ENCODE measurements around the gene TELO2. TPM values are rescaled to one million over a fixed set of nuclear protein-coding genes. Genes with fewer than 3 reads are reported as not detected.

The TELO2 gene
- total RNA-seq, 1 experiment from 2014 or later = 85.4 TPM

- Mint-ChIP-seq H3K36me3 (ENCODE audit: insufficient read depth, unreplicated experiment) (peaks cover 15% of the 10 kb centered on the region), H3K4me3 (ENCODE audit: low read depth, unreplicated experiment) (no peak overlapping the region), H3K27ac (ENCODE audit: unreplicated experiment) (no peak overlapping the region), H3K4me1 (ENCODE audit: low read depth, unreplicated experiment) (no peaks in the 10 kb centered on the region), H3K27me3 (ENCODE audit: unreplicated experiment) (no peaks in the 10 kb centered on the region), H3K9me3 (ENCODE audit: low read depth, unreplicated experiment) (peaks cover 3% of the 10 kb centered on the region)
- intact Hi-C loops (cut with micrococcal nuclease; ENCODE audit: unreplicated experiment) = no loop called here
- no TSS peak for BruUV-seq (replicated peaks)
- TF ChIP-seq CTCF (IDR thresholded peaks at IDR 0.05; ENCODE audit: unreplicated experiment) = no peak
- CTCF ChIA-PET = no interaction called here
- DNase-seq = no peak
Observed at GRCh38 chr16:1518626-1519135, 25.5 kb downstream of the TELO2 start.

GRCh38 chr16:1519831-1520230, 26.7 kb downstream of the TELO2 start:
- Mint-ChIP-seq H3K27ac (ENCODE audit: unreplicated experiment) (no peak overlapping the region), H3K4me3 (ENCODE audit: low read depth, unreplicated experiment) (no peak overlapping the region), H3K27me3 (ENCODE audit: unreplicated experiment) (no peaks in the 10 kb centered on the region), H3K36me3 (ENCODE audit: insufficient read depth, unreplicated experiment) (peaks cover 9% of the 10 kb centered on the region), H3K4me1 (ENCODE audit: low read depth, unreplicated experiment) (no peaks in the 10 kb centered on the region), H3K9me3 (ENCODE audit: low read depth, unreplicated experiment) (peaks cover 3% of the 10 kb centered on the region)
- intact Hi-C loops (cut with micrococcal nuclease; ENCODE audit: unreplicated experiment) = no loop called here
- no peak for DNase-seq
- TF ChIP-seq CTCF (IDR thresholded peaks at IDR 0.05; ENCODE audit: unreplicated experiment) = no peak
- BruUV-seq (replicated peaks) = no TSS peak
- CTCF ChIA-PET = no interaction called here

- Mint-ChIP-seq H3K27me3 (ENCODE audit: unreplicated experiment) (no peaks in the 10 kb centered on the region), H3K4me1 (ENCODE audit: low read depth, unreplicated experiment) (no peaks in the 10 kb centered on the region), H3K9me3 (ENCODE audit: low read depth, unreplicated experiment) (no peaks in the 10 kb centered on the region), H3K4me3 (ENCODE audit: low read depth, unreplicated experiment) (no peak overlapping the region), H3K27ac (ENCODE audit: unreplicated experiment) (no peak overlapping the region), H3K36me3 (ENCODE audit: insufficient read depth, unreplicated experiment) (peaks cover 9% of the 10 kb centered on the region)
- no peak for TF ChIP-seq CTCF (IDR thresholded peaks at IDR 0.05; ENCODE audit: unreplicated experiment)
- CTCF ChIA-PET = no interaction called here
- BruUV-seq (replicated peaks) = no TSS peak
- no peak for DNase-seq
- intact Hi-C loops (cut with micrococcal nuclease; ENCODE audit: unreplicated experiment) = no loop called here
Observed at GRCh38 chr16:1520461-1520860, 27.3 kb downstream of the TELO2 start.

GRCh38 chr16:1523581-1524245, 30.6 kb downstream of the TELO2 start:
- no peak for DNase-seq
- no peak for TF ChIP-seq CTCF (IDR thresholded peaks at IDR 0.05; ENCODE audit: unreplicated experiment)
- H3K4me1 Mint-ChIP-seq (ENCODE audit: low read depth, unreplicated experiment) = no peaks in the 10 kb centered on the region
- H3K36me3 Mint-ChIP-seq (ENCODE audit: insufficient read depth, unreplicated experiment) = peaks cover 12% of the 10 kb centered on the region
- no peaks in the 10 kb centered on the region for H3K27me3 Mint-ChIP-seq (ENCODE audit: unreplicated experiment)
- no peak overlapping the region for H3K27ac Mint-ChIP-seq (ENCODE audit: unreplicated experiment)
- BruUV-seq (replicated peaks) = no TSS peak
- CTCF ChIA-PET = no interaction called here
- H3K9me3 Mint-ChIP-seq (ENCODE audit: low read depth, unreplicated experiment) = no peaks in the 10 kb centered on the region
- intact Hi-C loops (cut with micrococcal nuclease; ENCODE audit: unreplicated experiment) = no loop called here
- no peak overlapping the region for H3K4me3 Mint-ChIP-seq (ENCODE audit: low read depth, unreplicated experiment)
